Keratinocyte (primary cell): ENCODE results near the gene PKNOX2. TPM values are rescaled to one million over a fixed set of nuclear protein-coding genes. Genes with fewer than 3 reads are reported as not detected.

ENCODE experiments used
- DNase-seq: peaks from one replicate; pipeline ENCODE4 v3.0.0-alpha.2; 2011; ENCODE audit warnings: low read depth, missing footprints, low spot score
- FAIRE-seq: peaks from 2 replicates; lab custom pipeline; 2011; peaks lifted over from hg19 to GRCh38; lab: Jason Lieb, UNC
- H2AFZ ChIP-seq: 2 replicates; pipeline ENCODE4 v1.6.0; 2012; ENCODE audit warnings: low read length, control low read depth, inconsistent platforms; ENCODE audit not compliant: control insufficient read depth
- H3K27ac ChIP-seq: 2 replicates; pipeline ENCODE4 v1.5.1; 2011; ENCODE audit warnings: low read length; ENCODE audit not compliant: control insufficient read depth, insufficient read depth
- H3K27me3 ChIP-seq: 3 replicates; pipeline ENCODE4 v1.6.0; 2011; ENCODE audit warnings: low read length; ENCODE audit not compliant: control insufficient read depth, insufficient read depth; ENCODE audit errors: extremely low read depth
- H3K36me3 ChIP-seq, 2 experiments: 2 replicates in 1 of 2; 3 replicates in 1 of 2; pipeline ENCODE4 v1.5.1; 2011; ENCODE audit warnings: low read length in 2 of 2, mild to moderate bottlenecking in 1 of 2; ENCODE audit not compliant: control insufficient read depth in 2 of 2, insufficient read depth in 2 of 2; ENCODE audit errors: extremely low read depth in 1 of 2
- H3K4me1 ChIP-seq: 3 replicates; pipeline ENCODE4 v1.5.1; 2011; ENCODE audit warnings: low read length; ENCODE audit not compliant: control insufficient read depth, insufficient read depth; ENCODE audit errors: extremely low read depth
- H3K4me2 ChIP-seq: 3 replicates; pipeline ENCODE4 v1.6.0; 2011; ENCODE audit warnings: low read depth, low read length; ENCODE audit not compliant: control insufficient read depth, insufficient read depth; ENCODE audit errors: extremely low read depth
- H3K4me3 ChIP-seq, 3 experiments: fragments of 200-600 bp in 1 of 3; sonication (generic) in 1 of 3; 2 replicates in 2 of 3; 3 replicates in 1 of 3; pipeline ENCODE4 v1.5.1; 2011 to 2016; ENCODE audit warnings: low read length in 3 of 3, mild to moderate bottlenecking in 3 of 3, control low read depth in 2 of 3, inconsistent platforms in 1 of 3, low read depth in 1 of 3, mixed read lengths in 1 of 3, mixed run types in 1 of 3, moderate library complexity in 1 of 3; ENCODE audit not compliant: control insufficient read depth in 2 of 3, insufficient read depth in 2 of 3; ENCODE audit errors: extremely low read depth in 1 of 3
- H3K79me2 ChIP-seq: 2 replicates; pipeline ENCODE4 v1.6.0; 2012; ENCODE audit warnings: low read length; ENCODE audit not compliant: control insufficient read depth, insufficient read depth
- H3K9ac ChIP-seq: 3 replicates; pipeline ENCODE4 v1.6.0; 2011; ENCODE audit warnings: low read length; ENCODE audit not compliant: control insufficient read depth, insufficient read depth; ENCODE audit errors: extremely low read depth
- H3K9me1 ChIP-seq: 3 replicates; pipeline ENCODE4 v1.6.0; 2011; ENCODE audit warnings: low read length; ENCODE audit not compliant: control insufficient read depth, insufficient read depth; ENCODE audit errors: extremely low read depth
- H3K9me3 ChIP-seq: 2 replicates; pipeline ENCODE4 v1.5.1; 2012; ENCODE audit warnings: low read depth, low read length; ENCODE audit not compliant: control insufficient read depth
- H4K20me1 ChIP-seq: 3 replicates; pipeline ENCODE4 v1.6.0; 2011; ENCODE audit warnings: low read length; ENCODE audit not compliant: control insufficient read depth, insufficient read depth; ENCODE audit errors: extremely low read depth
- CTCF ChIP-seq, 3 experiments: IDR thresholded peaks in 1 of 3; conservative IDR thresholded peaks in 1 of 3; optimal IDR thresholded peaks in 1 of 3; 2 replicates in 2 of 3; 3 replicates in 1 of 3; pipeline versions ENCODE3 to v1.5.1; 2011; ENCODE audit warnings: low read length in 3 of 3, mild to moderate bottlenecking in 3 of 3, moderate library complexity in 2 of 3, control low read depth in 1 of 3, inconsistent platforms in 1 of 3; ENCODE audit not compliant: insufficient read depth in 2 of 3; ENCODE audit errors: extremely low read depth in 1 of 3
- EZH2 ChIP-seq: IDR thresholded peaks from one replicate; pipeline ENCODE4 v1.6.1; 2012; ENCODE audit warnings: inconsistent platforms, mild to moderate bottlenecking, low read length, moderate library complexity
- dilution Hi-C: fragments of 300-500 bp; cut with MboI; formaldehyde crosslinking; loops from one replicate; pipeline ENCODE4 v1.7.0; 2020; ENCODE audit warnings: low sequenced_read_pairs; ENCODE audit not compliant: extremely low pct_ligation_motif_present
- polyA plus RNA-seq, 5 experiments: library from polyadenylated mRNA; depleted of rRNA in 3 of 5; stranded (reverse) in 3 of 5; stranded (forward) in 1 of 5; unstranded in 1 of 5; fragments of >200 nt; gene quantifications; 1 replicate in 1 of 5; 2 replicates in 3 of 5; 3 replicates in 1 of 5; pipeline versions ENCODE4 v1.2.1 to v1.2.3, GENCODE V29; 2011 to 2012; ENCODE audit warnings: missing spikeins in 2 of 5, low read depth in 1 of 5, low replicate concordance in 1 of 5

PKNOX2 gene
- polyA plus RNA-seq, 1 donor (not counting 4 experiments of a cell fraction or from before 2014, with no cell fraction given), result 0.05 TPM

- H3K9me3 ChIP-seq, result no peaks in the 10 kb centered on the region
- no peak overlapping the region for H2AFZ ChIP-seq
- H3K27ac ChIP-seq, result no peak overlapping the region
- dilution Hi-C loops, result no loop called here
- H4K20me1 ChIP-seq, result no peaks in the 10 kb centered on the region
- H3K27me3 ChIP-seq, result peaks cover 5% of the 10 kb centered on the region
- H3K4me1 ChIP-seq, result no peaks in the 10 kb centered on the region
- H3K4me3 ChIP-seq, result no peak overlapping the region
- no peak for TF ChIP-seq CTCF (optimal IDR thresholded peaks at IDR 0.05 in 1 of 3, IDR thresholded peaks at IDR 0.05 in 1 of 3, conservative IDR thresholded peaks at IDR 0.05 in 1 of 3; ENCODE audit: extremely low read depth in 1 of 3, insufficient read depth in 2 of 3, low read length in 3 of 3)
- no peak for TF ChIP-seq EZH2
- H3K4me2 ChIP-seq, result no peak overlapping the region
- no peaks in the 10 kb centered on the region for H3K36me3 ChIP-seq
- H3K79me2 ChIP-seq, result no peaks in the 10 kb centered on the region
- H3K9me1 ChIP-seq, result no peaks in the 10 kb centered on the region
- FAIRE-seq, result no peak
- no peak overlapping the region for H3K9ac ChIP-seq
- no peak for DNase-seq
Measured at GRCh38 chr11:125350206-125351032, 185.9 kb downstream of the PKNOX2 start.

DNA sequence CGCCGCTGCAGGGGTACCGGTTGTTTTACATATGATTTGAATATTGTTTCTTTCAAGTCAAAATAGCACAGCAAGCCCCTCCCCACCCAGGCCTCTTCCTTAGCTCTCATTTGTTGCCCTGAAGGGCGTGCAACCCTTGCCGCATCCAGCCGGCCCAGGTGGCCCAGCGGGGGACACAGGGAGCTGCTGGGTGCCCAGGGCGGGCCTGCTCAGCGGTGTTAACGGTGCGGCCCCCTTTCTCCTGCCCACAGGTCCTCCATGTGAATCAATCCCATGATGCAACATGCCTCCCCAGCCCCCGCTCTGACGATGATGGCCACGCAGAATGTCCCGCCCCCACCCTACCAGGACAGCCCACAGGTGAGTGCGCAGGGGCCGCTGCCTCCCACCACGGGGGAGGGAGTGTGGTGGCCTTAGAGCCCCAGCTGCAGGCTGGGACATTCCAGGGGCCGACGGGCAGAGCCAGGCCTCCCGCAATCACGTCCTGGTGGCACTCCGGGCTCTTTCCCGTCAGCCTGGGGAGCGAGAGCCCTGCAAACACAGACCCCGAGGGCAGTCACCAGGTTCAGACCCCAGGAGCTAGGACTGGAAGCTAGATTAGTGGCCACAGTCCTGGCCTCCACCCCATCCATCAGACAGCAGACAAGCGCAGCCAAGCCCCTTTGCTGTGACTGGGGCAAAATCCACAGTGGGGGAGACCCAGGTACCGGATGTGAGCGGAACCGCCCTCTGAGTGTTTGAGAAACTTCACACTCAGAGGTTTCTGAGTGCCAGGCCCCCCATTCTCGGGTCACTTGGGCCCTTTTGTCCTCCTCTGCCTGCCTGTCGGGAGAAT lies 186.7 kb downstream of the PKNOX2 start:
- Histone ChIP-seq H3K4me3 (no peak overlapping the region), H3K4me1 (no peaks in the 10 kb centered on the region), H3K27ac (no peak overlapping the region), H3K36me3 (no peaks in the 10 kb centered on the region), H3K9ac (no peak overlapping the region), H3K4me2 (no peak overlapping the region), H3K79me2 (no peaks in the 10 kb centered on the region), H4K20me1 (no peaks in the 10 kb centered on the region), H3K9me3 (no peaks in the 10 kb centered on the region), H3K27me3 (peaks cover 5% of the 10 kb centered on the region), H2AFZ (no peak overlapping the region), H3K9me1 (no peaks in the 10 kb centered on the region)
- dilution Hi-C loops, result no loop called here
- TF ChIP-seq EZH2, result no peak
- no peak for TF ChIP-seq CTCF (optimal IDR thresholded peaks at IDR 0.05 in 1 of 3, IDR thresholded peaks at IDR 0.05 in 1 of 3, conservative IDR thresholded peaks at IDR 0.05 in 1 of 3; ENCODE audit: extremely low read depth in 1 of 3, insufficient read depth in 2 of 3, low read length in 3 of 3)
- no peak for FAIRE-seq
- no peak for DNase-seq
